Measurements from ENCODE around the gene ARHGAP26. TPM values are rescaled to one million over a fixed set of nuclear protein-coding genes. Genes with fewer than 3 reads are reported as not detected.

Gene ARHGAP26
- total and polyA plus RNA-seq, 4 donors = 1.8 to 16.7 (median 4.1) TPM

DNA sequence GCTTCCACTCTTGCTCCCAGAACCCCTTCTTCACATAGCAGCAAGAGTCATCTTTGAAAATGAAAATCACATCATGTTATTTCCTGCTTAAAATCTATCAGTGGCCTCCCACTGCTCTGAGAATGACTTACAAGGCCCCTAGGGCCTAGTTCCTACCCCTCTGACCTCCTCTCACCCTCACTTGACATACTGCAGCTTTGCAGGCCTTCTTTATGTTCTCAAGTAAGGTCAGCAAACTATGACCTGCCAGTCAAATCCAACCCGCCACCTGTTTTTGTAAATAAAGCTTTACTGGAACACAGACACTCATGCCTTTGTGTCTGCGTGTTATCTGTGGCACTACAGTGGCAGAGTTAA is 447.6 kb downstream of the ARHGAP26 start:
- Histone ChIP-seq H3K4me3 (ENCODE audit: low read depth in 1 of 3, low read length in 3 of 3) (no peak overlapping the region), H3K9me3 (ENCODE audit: control insufficient read depth in 4 of 4, low read length in 3 of 4) (no peaks in the 10 kb centered on the region), H3K4me1 (ENCODE audit: control insufficient read depth in 4 of 4, insufficient read depth in 4 of 4, low read length in 3 of 4) (peaks cover 0 to 2% (median 0%) of the 10 kb centered on the region in 4 donors), H3K27ac (ENCODE audit: low read depth in 1 of 2, low read length in 2 of 2) (no peak overlapping the region), H3K27me3 (ENCODE audit: control insufficient read depth in 4 of 4, insufficient read depth in 4 of 4, low read length in 3 of 4) (no peaks in the 10 kb centered on the region), H3K36me3 (ENCODE audit: control insufficient read depth in 4 of 4, insufficient read depth in 3 of 4, low read depth in 1 of 4, low read length in 3 of 4) (no peaks in the 10 kb centered on the region), H3K9ac (ENCODE audit: low read depth in 1 of 2, low read length in 2 of 2) (no peak overlapping the region)
- DNase-seq (ENCODE audit: low spot score) = no peak
- TF ChIP-seq TAF1 (conservative IDR thresholded peaks at IDR 0.05) = no peak
- no peak for TF ChIP-seq NR2F2 (IDR thresholded peaks at IDR 0.05)
- TF ChIP-seq HNF4G (IDR thresholded peaks at IDR 0.05) = no peak
- TF ChIP-seq, protein P1, sequence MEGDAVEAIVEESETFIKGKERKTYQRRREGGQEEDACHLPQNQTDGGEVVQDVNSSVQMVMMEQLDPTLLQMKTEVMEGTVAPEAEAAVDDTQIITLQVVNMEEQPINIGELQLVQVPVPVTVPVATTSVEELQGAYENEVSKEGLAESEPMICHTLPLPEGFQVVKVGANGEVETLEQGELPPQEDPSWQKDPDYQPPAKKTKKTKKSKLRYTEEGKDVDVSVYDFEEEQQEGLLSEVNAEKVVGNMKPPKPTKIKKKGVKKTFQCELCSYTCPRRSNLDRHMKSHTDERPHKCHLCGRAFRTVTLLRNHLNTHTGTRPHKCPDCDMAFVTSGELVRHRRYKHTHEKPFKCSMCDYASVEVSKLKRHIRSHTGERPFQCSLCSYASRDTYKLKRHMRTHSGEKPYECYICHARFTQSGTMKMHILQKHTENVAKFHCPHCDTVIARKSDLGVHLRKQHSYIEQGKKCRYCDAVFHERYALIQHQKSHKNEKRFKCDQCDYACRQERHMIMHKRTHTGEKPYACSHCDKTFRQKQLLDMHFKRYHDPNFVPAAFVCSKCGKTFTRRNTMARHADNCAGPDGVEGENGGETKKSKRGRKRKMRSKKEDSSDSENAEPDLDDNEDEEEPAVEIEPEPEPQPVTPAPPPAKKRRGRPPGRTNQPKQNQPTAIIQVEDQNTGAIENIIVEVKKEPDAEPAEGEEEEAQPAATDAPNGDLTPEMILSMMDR (IDR thresholded peaks at IDR 0.05; ENCODE audit: low read depth, low read length, missing input control) = no peak
- TF ChIP-seq FOXA1 (IDR thresholded peaks at IDR 0.05) = no peak
- no peak for TF ChIP-seq HNF4A (conservative IDR thresholded peaks at IDR 0.05)
- TF ChIP-seq YY1 (IDR thresholded peaks at IDR 0.05) = no peak
- no peak for TF ChIP-seq SP1 (IDR thresholded peaks at IDR 0.05)
- 93% methylated on average over 2 of the region's 2 CpGs for WGBS

DNA sequence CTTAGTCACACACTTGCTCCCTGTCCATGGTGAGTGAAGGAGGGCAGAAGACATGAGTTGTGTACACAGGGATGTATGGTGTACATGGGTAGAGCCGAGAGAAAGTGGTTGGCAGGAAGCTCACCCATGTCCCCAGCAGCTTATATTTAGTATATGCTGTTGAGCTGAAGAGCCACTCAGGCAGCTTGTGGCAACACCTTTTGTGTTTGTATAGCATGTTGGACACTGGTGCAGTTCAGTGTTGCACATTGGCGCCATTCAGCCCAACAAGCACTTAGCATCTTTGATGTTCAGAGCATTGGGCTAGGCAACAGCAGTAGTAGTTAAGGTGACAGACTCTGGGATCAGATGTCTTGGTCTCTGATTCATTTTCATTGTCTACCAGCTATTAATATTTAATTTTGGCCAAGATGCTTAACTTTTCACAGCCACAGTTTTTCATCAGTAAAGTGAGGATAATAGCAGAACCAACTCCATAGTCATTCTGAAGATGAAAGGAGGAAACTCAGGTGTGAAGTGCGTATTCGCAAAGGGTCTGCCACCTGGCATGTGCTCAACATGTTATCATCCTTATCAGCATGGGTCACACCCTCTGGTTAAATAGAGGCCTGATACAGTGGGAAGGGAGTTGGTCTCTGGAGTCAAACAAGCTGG is 448.5 kb downstream of the ARHGAP26 start:
- Histone ChIP-seq H3K36me3 (ENCODE audit: control insufficient read depth in 4 of 4, insufficient read depth in 3 of 4, low read depth in 1 of 4, low read length in 3 of 4) (no peaks in the 10 kb centered on the region), H3K27me3 (ENCODE audit: control insufficient read depth in 4 of 4, insufficient read depth in 4 of 4, low read length in 3 of 4) (no peaks in the 10 kb centered on the region), H3K9ac (ENCODE audit: low read depth in 1 of 2, low read length in 2 of 2) (no peak overlapping the region), H3K27ac (ENCODE audit: low read depth in 1 of 2, low read length in 2 of 2) (no peak overlapping the region), H3K9me3 (ENCODE audit: control insufficient read depth in 4 of 4, low read length in 3 of 4) (no peaks in the 10 kb centered on the region), H3K4me3 (ENCODE audit: low read depth in 1 of 3, low read length in 3 of 3) (no peak overlapping the region), H3K4me1 (ENCODE audit: control insufficient read depth in 4 of 4, insufficient read depth in 4 of 4, low read length in 3 of 4) (peaks cover 0 to 2% (median 0%) of the 10 kb centered on the region in 4 donors)
- TF ChIP-seq JUND (IDR thresholded peaks at IDR 0.05) (no peak), TAF1 (conservative IDR thresholded peaks at IDR 0.05) (no peak), EGR1 (IDR thresholded peaks at IDR 0.05; ENCODE audit: low read depth in 2 of 2) (no peak), FOXA2 (IDR thresholded peaks at IDR 0.05) (no peak), HNF4A (conservative IDR thresholded peaks at IDR 0.05) (no peak), GABPA (IDR thresholded peaks at IDR 0.05 in 1 of 2, conservative IDR thresholded peaks at IDR 0.05 in 1 of 2) (no peak), RXRA (IDR thresholded peaks at IDR 0.05) (no peak), NR2F2 (IDR thresholded peaks at IDR 0.05) (no peak), RAD21 (IDR thresholded peaks at IDR 0.05) (no peak), HNF4G (IDR thresholded peaks at IDR 0.05) (no peak), FOXA1 (IDR thresholded peaks at IDR 0.05) (no peak)
- TF ChIP-seq, protein P2, sequence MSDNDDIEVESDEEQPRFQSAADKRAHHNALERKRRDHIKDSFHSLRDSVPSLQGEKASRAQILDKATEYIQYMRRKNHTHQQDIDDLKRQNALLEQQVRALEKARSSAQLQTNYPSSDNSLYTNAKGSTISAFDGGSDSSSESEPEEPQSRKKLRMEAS (IDR thresholded peaks at IDR 0.05) = no peak
- TF ChIP-seq, protein P3, sequence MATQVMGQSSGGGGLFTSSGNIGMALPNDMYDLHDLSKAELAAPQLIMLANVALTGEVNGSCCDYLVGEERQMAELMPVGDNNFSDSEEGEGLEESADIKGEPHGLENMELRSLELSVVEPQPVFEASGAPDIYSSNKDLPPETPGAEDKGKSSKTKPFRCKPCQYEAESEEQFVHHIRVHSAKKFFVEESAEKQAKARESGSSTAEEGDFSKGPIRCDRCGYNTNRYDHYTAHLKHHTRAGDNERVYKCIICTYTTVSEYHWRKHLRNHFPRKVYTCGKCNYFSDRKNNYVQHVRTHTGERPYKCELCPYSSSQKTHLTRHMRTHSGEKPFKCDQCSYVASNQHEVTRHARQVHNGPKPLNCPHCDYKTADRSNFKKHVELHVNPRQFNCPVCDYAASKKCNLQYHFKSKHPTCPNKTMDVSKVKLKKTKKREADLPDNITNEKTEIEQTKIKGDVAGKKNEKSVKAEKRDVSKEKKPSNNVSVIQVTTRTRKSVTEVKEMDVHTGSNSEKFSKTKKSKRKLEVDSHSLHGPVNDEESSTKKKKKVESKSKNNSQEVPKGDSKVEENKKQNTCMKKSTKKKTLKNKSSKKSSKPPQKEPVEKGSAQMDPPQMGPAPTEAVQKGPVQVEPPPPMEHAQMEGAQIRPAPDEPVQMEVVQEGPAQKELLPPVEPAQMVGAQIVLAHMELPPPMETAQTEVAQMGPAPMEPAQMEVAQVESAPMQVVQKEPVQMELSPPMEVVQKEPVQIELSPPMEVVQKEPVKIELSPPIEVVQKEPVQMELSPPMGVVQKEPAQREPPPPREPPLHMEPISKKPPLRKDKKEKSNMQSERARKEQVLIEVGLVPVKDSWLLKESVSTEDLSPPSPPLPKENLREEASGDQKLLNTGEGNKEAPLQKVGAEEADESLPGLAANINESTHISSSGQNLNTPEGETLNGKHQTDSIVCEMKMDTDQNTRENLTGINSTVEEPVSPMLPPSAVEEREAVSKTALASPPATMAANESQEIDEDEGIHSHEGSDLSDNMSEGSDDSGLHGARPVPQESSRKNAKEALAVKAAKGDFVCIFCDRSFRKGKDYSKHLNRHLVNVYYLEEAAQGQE (IDR thresholded peaks at IDR 0.05) = no peak
- TF ChIP-seq, protein P1 (IDR thresholded peaks at IDR 0.05; ENCODE audit: low read depth, low read length, missing input control) = no peak
- 95% methylated on average over 4 of the region's 4 CpGs for WGBS
- DNase-seq (ENCODE audit: low spot score) = no peak

Data from liver (tissue), 9 donors.